ENCODE results near the gene ABCA2. TPM values are rescaled to one million over a fixed set of nuclear protein-coding genes. Genes with fewer than 3 reads are reported as not detected.

The ABCA2 gene
- total and polyA plus RNA-seq, 9 of the 15 experiments (the other 6 are each of a cell fraction or from before 2014, with no cell fraction given) = 0.69 to 16.3 (median 6.1) TPM; not detected in 2

- intact Hi-C loops (cut with micrococcal nuclease) = no loop called here
- in situ Hi-C loops (cut with MboI) = no loop called here
- POLR2A ChIA-PET = no interaction called here
- Histone ChIP-seq H3K9ac (ENCODE audit: insufficient read depth in 1 of 2, low read depth in 2 of 2, low read length in 2 of 2) (no peak overlapping the region; a peak in 2 of 4 replicates), H3K27me3 (ENCODE audit: control insufficient read depth in 2 of 2, insufficient read depth in 2 of 2, low read length in 2 of 2) (peaks cover 7 to 50% of the 10 kb centered on the region in 2 experiments; a peak in 4 of 5 replicates), H3K36me3 (ENCODE audit: control insufficient read depth, insufficient read depth, low read length) (no peaks in the 10 kb centered on the region), H3K27ac (ENCODE audit: extremely low read depth, low read depth, low read length) (no peak overlapping the region), H3K4me2 (ENCODE audit: insufficient read depth, low read length) (no peak overlapping the region), H3K9me1 (ENCODE audit: control insufficient read depth, insufficient read depth, low read length) (no peaks in the 10 kb centered on the region), H3K4me3 (no peak overlapping the region), H3K79me2 (ENCODE audit: control insufficient read depth, insufficient read depth, low read length) (no peaks in the 10 kb centered on the region), H4K20me1 (replicated peaks; ENCODE audit: control insufficient read depth, insufficient read depth, low read length) (peaks cover 12% of the 10 kb centered on the region; the same call in 1 of the 2 replicates), H2AFZ (ENCODE audit: low read depth, low read length) (no peak overlapping the region), H3K9me3 (replicated peaks; ENCODE audit: control insufficient read depth, insufficient read depth, low read depth, low read length) (no peaks in the 10 kb centered on the region), H3K4me1 (replicated peaks in 1 of 2; ENCODE audit: control insufficient read depth in 2 of 2, insufficient read depth in 2 of 2, low read length in 2 of 2) (peaks cover 0 to 76% of the 10 kb centered on the region in 2 experiments; a peak in 4 of 5 replicates)
- TF ChIP-seq FOXP4 (CRISPR knock-in tag; IDR thresholded peaks at IDR 0.05; ENCODE audit: borderline replicate concordance) (no peak), KLF13 (tag; IDR thresholded peaks at IDR 0.05; ENCODE audit: borderline replicate concordance, low read depth) (no peak), ZNF740 (CRISPR knock-in tag; IDR thresholded peaks at IDR 0.05) (no peak), ZNF740 (tag; IDR thresholded peaks at IDR 0.05) (no peak), L3MBTL2 (IDR thresholded peaks at IDR 0.05) (no peak), ETV6 (IDR thresholded peaks at IDR 0.05; ENCODE audit: borderline replicate concordance in 1 of 2, low read depth in 2 of 2, low read length in 1 of 2) (no peak), ETV6 (CRISPR knock-in tag; IDR thresholded peaks at IDR 0.05; ENCODE audit: borderline replicate concordance) (no peak), ELF1 (tag; IDR thresholded peaks at IDR 0.05) (peak; percentile 43; the same call in 1 of the 2 replicates), YBX1 (IDR thresholded peaks at IDR 0.05) (no peak), HOXB6 (CRISPR knock-in tag; IDR thresholded peaks at IDR 0.05; ENCODE audit: borderline replicate concordance) (no peak), GABPA (tag; conservative IDR thresholded peaks at IDR 0.05; ENCODE audit: low read depth) (peak; percentile 44), ZNF212 (CRISPR knock-in tag; IDR thresholded peaks at IDR 0.05) (no peak)
- 3% methylated on average over 10 of the region's 16 CpGs for WGBS (ENCODE audit: insufficient coverage, low coverage, missing lambda C conversion rate)
- CTCF ChIA-PET (ENCODE audit: low intra/inter-chr PET ratio) = no interaction called here
- DNase-seq (ENCODE audit: extremely low read depth in 1 of 4, low spot score in 3 of 4) (peak in 2 of 4 experiments; percentile 39 to 40), FAIRE-seq (no peak), ATAC-seq (no peak; the same call in 1 of the 3 replicates)
- no TSS peak for BruUV-seq (replicated peaks)
These were observed 13.1 kb upstream of the ABCA2 start for GRCh38 chr9:137041124-137041523.
